ENCODE results near the gene PCK1. TPM values are rescaled to one million over a fixed set of nuclear protein-coding genes. Genes with fewer than 3 reads are reported as not detected.
A peak's percentile ranks its signal among the peaks of the same experiment; 100 is the strongest.

Gene PCK1
- total and polyA plus RNA-seq, 4 donors, result 8.9 to 532 (median 314) TPM

DNA sequence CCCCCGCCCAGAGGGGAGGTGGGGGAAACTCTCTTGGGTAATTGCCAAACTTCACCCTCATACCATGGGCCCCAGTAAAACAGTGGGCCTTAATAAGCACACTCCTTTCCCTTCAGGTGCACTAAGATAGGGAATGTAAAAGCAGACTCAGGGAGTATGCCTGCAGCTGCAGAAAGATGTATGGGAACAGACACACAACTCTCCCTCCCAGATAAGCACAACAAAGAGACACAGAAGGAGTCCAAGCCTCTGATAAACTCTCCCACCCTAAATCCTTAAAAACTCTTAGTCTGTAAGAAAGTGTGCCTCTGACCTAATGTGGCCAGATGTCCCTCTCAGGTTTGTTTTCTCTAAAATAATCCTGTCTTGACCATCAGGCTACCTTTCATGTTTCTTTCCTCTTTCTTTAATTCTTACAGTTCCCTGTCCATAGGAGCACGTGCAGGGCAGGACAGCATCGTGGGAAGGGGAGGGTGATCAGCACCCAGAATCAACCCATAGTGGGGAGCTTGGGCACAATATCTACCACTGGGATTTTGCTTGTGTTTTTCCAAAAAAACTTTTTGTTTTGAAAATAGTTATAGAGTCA is 24.7 kb upstream of the PCK1 start (continued):
- TF ChIP-seq, protein P1, sequence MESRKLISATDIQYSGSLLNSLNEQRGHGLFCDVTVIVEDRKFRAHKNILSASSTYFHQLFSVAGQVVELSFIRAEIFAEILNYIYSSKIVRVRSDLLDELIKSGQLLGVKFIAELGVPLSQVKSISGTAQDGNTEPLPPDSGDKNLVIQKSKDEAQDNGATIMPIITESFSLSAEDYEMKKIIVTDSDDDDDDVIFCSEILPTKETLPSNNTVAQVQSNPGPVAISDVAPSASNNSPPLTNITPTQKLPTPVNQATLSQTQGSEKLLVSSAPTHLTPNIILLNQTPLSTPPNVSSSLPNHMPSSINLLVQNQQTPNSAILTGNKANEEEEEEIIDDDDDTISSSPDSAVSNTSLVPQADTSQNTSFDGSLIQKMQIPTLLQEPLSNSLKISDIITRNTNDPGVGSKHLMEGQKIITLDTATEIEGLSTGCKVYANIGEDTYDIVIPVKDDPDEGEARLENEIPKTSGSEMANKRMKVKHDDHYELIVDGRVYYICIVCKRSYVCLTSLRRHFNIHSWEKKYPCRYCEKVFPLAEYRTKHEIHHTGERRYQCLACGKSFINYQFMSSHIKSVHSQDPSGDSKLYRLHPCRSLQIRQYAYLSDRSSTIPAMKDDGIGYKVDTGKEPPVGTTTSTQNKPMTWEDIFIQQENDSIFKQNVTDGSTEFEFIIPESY (IDR thresholded peaks at IDR 0.05), result no peak
- TF ChIP-seq NR2F2 (IDR thresholded peaks at IDR 0.05) (no peak), RXRA (IDR thresholded peaks at IDR 0.05) (no peak), YY1 (IDR thresholded peaks at IDR 0.05) (no peak), HNF4A (conservative IDR thresholded peaks at IDR 0.05) (no peak)
- TF ChIP-seq, protein P2, sequence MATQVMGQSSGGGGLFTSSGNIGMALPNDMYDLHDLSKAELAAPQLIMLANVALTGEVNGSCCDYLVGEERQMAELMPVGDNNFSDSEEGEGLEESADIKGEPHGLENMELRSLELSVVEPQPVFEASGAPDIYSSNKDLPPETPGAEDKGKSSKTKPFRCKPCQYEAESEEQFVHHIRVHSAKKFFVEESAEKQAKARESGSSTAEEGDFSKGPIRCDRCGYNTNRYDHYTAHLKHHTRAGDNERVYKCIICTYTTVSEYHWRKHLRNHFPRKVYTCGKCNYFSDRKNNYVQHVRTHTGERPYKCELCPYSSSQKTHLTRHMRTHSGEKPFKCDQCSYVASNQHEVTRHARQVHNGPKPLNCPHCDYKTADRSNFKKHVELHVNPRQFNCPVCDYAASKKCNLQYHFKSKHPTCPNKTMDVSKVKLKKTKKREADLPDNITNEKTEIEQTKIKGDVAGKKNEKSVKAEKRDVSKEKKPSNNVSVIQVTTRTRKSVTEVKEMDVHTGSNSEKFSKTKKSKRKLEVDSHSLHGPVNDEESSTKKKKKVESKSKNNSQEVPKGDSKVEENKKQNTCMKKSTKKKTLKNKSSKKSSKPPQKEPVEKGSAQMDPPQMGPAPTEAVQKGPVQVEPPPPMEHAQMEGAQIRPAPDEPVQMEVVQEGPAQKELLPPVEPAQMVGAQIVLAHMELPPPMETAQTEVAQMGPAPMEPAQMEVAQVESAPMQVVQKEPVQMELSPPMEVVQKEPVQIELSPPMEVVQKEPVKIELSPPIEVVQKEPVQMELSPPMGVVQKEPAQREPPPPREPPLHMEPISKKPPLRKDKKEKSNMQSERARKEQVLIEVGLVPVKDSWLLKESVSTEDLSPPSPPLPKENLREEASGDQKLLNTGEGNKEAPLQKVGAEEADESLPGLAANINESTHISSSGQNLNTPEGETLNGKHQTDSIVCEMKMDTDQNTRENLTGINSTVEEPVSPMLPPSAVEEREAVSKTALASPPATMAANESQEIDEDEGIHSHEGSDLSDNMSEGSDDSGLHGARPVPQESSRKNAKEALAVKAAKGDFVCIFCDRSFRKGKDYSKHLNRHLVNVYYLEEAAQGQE (IDR thresholded peaks at IDR 0.05), result no peak

DNA sequence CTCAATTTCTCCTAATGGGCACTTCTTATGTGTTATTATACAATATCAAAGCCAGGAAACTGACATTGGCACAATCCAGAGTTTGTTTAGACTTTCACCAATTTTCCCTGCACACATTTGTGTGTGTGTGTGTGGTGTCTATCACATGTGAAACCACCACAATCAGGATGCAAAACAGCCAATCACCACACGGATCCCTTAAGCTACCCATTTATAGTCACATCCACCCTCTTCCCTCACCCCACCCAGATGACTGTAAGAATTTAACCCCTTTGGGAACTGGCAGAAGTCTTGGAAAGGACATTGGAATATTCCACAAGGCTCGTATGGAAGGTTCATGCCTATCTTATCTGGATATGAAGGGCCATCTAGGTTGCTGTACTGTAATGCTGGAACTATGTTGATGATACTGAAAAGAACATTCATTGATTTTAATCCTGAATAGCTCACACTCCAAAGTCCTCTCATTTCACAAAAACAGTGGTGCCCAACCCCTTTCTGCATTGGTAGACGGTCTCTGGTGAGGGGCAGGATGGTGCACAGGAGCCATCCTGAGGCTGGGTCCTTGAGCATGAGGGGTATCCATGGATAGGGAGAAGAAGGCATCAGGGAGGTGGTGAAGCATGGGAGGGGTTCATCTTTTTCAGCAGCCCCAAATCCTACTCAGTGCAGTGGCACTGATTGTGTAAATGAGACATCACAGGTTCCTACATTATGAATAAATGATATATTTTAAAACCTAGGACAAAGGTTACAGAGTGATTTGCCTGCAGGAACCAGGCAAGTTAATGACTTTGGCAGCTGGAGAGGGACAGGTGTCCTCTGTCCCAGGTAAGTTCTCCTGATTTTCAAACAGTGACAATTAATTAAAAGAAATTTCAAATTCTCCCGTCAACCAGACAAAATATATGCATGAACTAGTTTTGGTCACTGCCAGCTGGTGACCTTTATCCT is 23.9 kb upstream of the PCK1 start:
- Histone ChIP-seq H3K27ac (ENCODE audit: low read depth in 1 of 2, low read length in 2 of 2) (peak overlapping the region; percentile 77 to 91), H3K27me3 (ENCODE audit: control insufficient read depth in 4 of 4, insufficient read depth in 4 of 4, low read length in 3 of 4) (no peaks in the 10 kb centered on the region), H3K9ac (ENCODE audit: low read depth in 1 of 2, low read length in 2 of 2) (peak overlapping the region in 1 of 2 donors; percentile 53), H3K9me3 (ENCODE audit: control insufficient read depth in 4 of 4, low read length in 3 of 4) (no peaks in the 10 kb centered on the region), H3K4me1 (ENCODE audit: control insufficient read depth in 4 of 4, insufficient read depth in 4 of 4, low read length in 3 of 4) (peaks cover 2 to 22% (median 14%) of the 10 kb centered on the region in 4 donors), H3K4me3 (ENCODE audit: low read depth in 1 of 3, low read length in 3 of 3) (no peak overlapping the region), H3K36me3 (ENCODE audit: control insufficient read depth in 4 of 4, insufficient read depth in 3 of 4, low read depth in 1 of 4, low read length in 3 of 4) (no peaks in the 10 kb centered on the region)
- 35% methylated on average over 4 of the region's 4 CpGs for WGBS
- no peak for DNase-seq (ENCODE audit: low spot score)
- peak; percentile 54 for TF ChIP-seq HNF4G (IDR thresholded peaks at IDR 0.05)
- TF ChIP-seq YY1 (IDR thresholded peaks at IDR 0.05), result peak; percentile 38
- TF ChIP-seq RAD21 (IDR thresholded peaks at IDR 0.05), result peak in 1 of 2 donors; percentile 34
- peak; percentile 71 to 83 for TF ChIP-seq HNF4A (conservative IDR thresholded peaks at IDR 0.05)
- TF ChIP-seq RXRA (IDR thresholded peaks at IDR 0.05), result peak; percentile 47
- no peak for TF ChIP-seq JUND (IDR thresholded peaks at IDR 0.05)
- peak; percentile 80 for TF ChIP-seq SP1 (IDR thresholded peaks at IDR 0.05)
- TF ChIP-seq, protein P3, sequence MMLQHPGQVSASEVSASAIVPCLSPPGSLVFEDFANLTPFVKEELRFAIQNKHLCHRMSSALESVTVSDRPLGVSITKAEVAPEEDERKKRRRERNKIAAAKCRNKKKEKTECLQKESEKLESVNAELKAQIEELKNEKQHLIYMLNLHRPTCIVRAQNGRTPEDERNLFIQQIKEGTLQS (IDR thresholded peaks at IDR 0.05), result no peak

DNA sequence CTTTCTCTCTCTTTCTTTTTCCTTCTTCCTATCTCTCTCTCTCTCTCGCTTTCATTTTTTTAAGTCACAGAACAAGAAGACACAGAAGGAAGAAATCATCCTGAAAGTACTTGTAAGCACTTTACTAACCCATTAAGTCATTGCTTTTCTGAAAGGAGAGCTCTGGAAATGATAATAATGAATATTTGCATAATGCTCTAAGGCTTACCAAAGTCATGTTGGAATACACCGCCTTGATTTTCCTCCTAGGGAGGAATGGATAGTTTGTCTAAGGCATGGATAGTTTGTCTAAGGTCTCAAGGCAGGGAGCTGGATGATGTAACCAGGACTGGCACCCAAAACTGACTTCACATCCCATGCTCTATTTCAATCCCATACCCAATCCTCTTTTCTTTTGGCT is 23.1 kb upstream of the PCK1 start:
- TF ChIP-seq HNF4A (conservative IDR thresholded peaks at IDR 0.05), result no peak
- TF ChIP-seq HNF4G (IDR thresholded peaks at IDR 0.05), result no peak
- TF ChIP-seq, protein P4, sequence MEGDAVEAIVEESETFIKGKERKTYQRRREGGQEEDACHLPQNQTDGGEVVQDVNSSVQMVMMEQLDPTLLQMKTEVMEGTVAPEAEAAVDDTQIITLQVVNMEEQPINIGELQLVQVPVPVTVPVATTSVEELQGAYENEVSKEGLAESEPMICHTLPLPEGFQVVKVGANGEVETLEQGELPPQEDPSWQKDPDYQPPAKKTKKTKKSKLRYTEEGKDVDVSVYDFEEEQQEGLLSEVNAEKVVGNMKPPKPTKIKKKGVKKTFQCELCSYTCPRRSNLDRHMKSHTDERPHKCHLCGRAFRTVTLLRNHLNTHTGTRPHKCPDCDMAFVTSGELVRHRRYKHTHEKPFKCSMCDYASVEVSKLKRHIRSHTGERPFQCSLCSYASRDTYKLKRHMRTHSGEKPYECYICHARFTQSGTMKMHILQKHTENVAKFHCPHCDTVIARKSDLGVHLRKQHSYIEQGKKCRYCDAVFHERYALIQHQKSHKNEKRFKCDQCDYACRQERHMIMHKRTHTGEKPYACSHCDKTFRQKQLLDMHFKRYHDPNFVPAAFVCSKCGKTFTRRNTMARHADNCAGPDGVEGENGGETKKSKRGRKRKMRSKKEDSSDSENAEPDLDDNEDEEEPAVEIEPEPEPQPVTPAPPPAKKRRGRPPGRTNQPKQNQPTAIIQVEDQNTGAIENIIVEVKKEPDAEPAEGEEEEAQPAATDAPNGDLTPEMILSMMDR (IDR thresholded peaks at IDR 0.05; ENCODE audit: low read depth, low read length, missing input control), result no peak
- TF ChIP-seq RXRA (IDR thresholded peaks at IDR 0.05), result no peak
- TF ChIP-seq EGR1 (IDR thresholded peaks at IDR 0.05; ENCODE audit: low read depth in 2 of 2), result no peak
- no peak for TF ChIP-seq GABPA (IDR thresholded peaks at IDR 0.05 in 1 of 2, conservative IDR thresholded peaks at IDR 0.05 in 1 of 2)
- no peak for TF ChIP-seq SP1 (IDR thresholded peaks at IDR 0.05)
- no peak for TF ChIP-seq NR2F2 (IDR thresholded peaks at IDR 0.05)
- TF ChIP-seq, protein P3 (IDR thresholded peaks at IDR 0.05), result no peak
- TF ChIP-seq TAF1 (conservative IDR thresholded peaks at IDR 0.05), result no peak
- TF ChIP-seq, protein P5, sequence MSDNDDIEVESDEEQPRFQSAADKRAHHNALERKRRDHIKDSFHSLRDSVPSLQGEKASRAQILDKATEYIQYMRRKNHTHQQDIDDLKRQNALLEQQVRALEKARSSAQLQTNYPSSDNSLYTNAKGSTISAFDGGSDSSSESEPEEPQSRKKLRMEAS (IDR thresholded peaks at IDR 0.05), result no peak
- Histone ChIP-seq H3K27me3 (ENCODE audit: control insufficient read depth in 4 of 4, insufficient read depth in 4 of 4, low read length in 3 of 4) (no peaks in the 10 kb centered on the region), H3K4me3 (ENCODE audit: low read depth in 1 of 3, low read length in 3 of 3) (no peak overlapping the region), H3K27ac (ENCODE audit: low read depth in 1 of 2, low read length in 2 of 2) (peak overlapping the region in 1 of 2 donors; percentile 91), H3K9me3 (ENCODE audit: control insufficient read depth in 4 of 4, low read length in 3 of 4) (no peaks in the 10 kb centered on the region), H3K36me3 (ENCODE audit: control insufficient read depth in 4 of 4, insufficient read depth in 3 of 4, low read depth in 1 of 4, low read length in 3 of 4) (no peaks in the 10 kb centered on the region), H3K4me1 (ENCODE audit: control insufficient read depth in 4 of 4, insufficient read depth in 4 of 4, low read length in 3 of 4) (peaks cover 0 to 17% (median 12%) of the 10 kb centered on the region in 4 donors), H3K9ac (ENCODE audit: low read depth in 1 of 2, low read length in 2 of 2) (no peak overlapping the region)
- WGBS, result 89% methylated on average over 2 of the region's 2 CpGs
- no peak for DNase-seq (ENCODE audit: low spot score)
